ENCODE measurements around the gene RUNX2.

DNA sequence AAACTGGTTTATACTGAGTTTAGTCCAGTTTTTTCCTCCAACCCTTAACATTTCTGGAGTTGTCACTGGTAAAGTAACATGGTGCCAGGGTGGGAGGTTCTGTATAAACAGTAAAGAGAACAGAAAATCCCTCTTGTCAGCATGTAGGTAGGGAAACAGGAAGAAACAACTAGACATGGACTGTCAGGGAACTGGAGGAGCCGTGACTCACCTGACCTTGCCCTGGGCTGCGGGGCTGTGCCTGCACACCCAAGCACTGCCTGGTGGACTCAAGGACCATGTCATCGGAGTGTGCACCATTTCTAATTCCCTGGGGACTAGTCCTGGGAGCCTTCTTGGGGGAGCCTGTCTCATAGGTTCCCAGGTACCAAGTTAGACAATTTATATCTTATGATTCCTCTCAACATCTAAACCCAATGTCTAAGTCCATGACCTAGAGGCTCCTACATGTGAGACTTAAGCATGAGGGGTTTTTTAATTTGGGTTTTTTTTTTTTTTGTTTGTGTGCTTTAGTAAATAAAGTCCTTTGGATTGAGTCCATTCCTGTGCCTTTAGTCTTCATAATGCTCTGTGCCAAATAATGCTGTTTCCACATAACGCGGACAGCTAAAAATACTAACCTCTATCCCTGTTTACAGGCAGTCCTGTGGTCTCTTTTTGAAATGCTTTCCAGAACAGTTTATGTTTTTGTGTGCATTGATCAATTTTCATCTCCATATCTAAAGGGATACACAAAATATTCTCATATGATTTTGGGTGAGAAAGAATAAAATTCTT lies 186.5 kb downstream of the RUNX2 start:
- TF ChIP-seq, protein P1, sequence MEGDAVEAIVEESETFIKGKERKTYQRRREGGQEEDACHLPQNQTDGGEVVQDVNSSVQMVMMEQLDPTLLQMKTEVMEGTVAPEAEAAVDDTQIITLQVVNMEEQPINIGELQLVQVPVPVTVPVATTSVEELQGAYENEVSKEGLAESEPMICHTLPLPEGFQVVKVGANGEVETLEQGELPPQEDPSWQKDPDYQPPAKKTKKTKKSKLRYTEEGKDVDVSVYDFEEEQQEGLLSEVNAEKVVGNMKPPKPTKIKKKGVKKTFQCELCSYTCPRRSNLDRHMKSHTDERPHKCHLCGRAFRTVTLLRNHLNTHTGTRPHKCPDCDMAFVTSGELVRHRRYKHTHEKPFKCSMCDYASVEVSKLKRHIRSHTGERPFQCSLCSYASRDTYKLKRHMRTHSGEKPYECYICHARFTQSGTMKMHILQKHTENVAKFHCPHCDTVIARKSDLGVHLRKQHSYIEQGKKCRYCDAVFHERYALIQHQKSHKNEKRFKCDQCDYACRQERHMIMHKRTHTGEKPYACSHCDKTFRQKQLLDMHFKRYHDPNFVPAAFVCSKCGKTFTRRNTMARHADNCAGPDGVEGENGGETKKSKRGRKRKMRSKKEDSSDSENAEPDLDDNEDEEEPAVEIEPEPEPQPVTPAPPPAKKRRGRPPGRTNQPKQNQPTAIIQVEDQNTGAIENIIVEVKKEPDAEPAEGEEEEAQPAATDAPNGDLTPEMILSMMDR (IDR thresholded peaks at IDR 0.05), result no peak
- no peak for TF ChIP-seq POLR2A (IDR thresholded peaks at IDR 0.05)

All from Peyer's patch (tissue), 4 donors.